ENCODE data around the gene NTN3.

Gene NTN3

DNA sequence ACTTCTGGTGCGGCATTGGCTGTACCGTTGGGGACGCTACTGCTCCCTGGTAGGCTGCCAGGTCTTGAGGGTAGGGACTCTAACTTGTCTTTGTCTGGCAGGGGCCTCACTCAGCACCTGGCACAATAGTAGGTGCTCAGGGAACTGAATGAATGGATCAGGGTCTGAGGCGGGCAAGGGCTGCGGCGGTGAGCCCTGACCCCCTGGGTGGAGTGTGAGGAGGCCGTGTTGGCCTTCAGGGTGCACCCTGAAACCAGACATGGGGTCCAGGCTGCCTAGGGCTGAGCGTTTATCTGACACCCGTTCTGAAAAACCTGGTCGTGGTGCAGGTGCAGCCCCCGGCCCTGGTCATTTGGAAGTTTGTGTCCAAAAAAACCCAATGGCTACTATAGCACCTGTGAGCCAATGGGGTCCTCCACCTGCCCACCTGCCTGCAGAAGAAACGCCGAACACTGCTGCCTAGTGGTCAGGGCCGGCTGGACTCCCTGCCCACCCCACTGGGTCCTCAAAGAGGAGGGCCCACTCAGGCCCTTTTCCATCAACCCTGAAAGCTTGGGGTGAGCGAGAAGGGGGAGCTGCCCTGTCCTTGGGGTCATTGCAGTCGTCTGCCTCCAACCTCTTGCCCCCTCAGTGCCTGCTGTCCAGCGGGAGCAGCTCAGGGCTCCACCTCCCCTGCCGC lies 37.8 kb downstream of the NTN3 start:
- Histone ChIP-seq H3K9me3 (ENCODE audit: insufficient read depth, low read depth, low read length) (peaks cover 3% of the 10 kb centered on the region), H3K4me3 (ENCODE audit: low read depth, low read length) (no peak overlapping the region), H3K27ac (ENCODE audit: low read depth, low read length) (no peak overlapping the region), H3K14ac (ENCODE audit: low read length) (no peak overlapping the region), H3K4ac (ENCODE audit: low read depth, low read length) (no peak overlapping the region), H4K91ac (ENCODE audit: low read depth, low read length) (no peak overlapping the region), H2BK5ac (ENCODE audit: low read depth, low read length, poor library complexity) (no peak overlapping the region), H4K12ac (ENCODE audit: low read depth, low read length) (no peak overlapping the region), H4K8ac (ENCODE audit: low read depth, low read length) (no peak overlapping the region), H3K4me1 (ENCODE audit: control insufficient read depth in 1 of 2, insufficient read depth in 2 of 2, low read length in 2 of 2) (peaks cover 4 to 6% of the 10 kb centered on the region in 2 experiments), H2AK5ac (ENCODE audit: low read length) (no peak overlapping the region), H3K27me3 (ENCODE audit: insufficient read depth, low read length) (no peaks in the 10 kb centered on the region), H2BK120ac (ENCODE audit: insufficient read depth, low read length, poor library complexity) (no peak overlapping the region), H2AFZ (ENCODE audit: insufficient read depth, low read length, poor library complexity) (no peak overlapping the region), H3K36me3 (ENCODE audit: control insufficient read depth in 1 of 2, insufficient read depth in 2 of 2, low read length in 2 of 2) (no peaks in the 10 kb centered on the region), H2BK12ac (ENCODE audit: low read length) (no peak overlapping the region), H3K9ac (ENCODE audit: low read length) (no peak overlapping the region), H3K18ac (ENCODE audit: low read length) (no peak overlapping the region), H3K79me1 (ENCODE audit: low read length) (peaks cover 3% of the 10 kb centered on the region), H3K23ac (ENCODE audit: low read length) (no peak overlapping the region), H3K4me2 (ENCODE audit: low read length) (no peak overlapping the region), H3K79me2 (ENCODE audit: control insufficient read depth, insufficient read depth, low read length, poor library complexity) (peaks cover under 1% of the 10 kb centered on the region)
- WGBS (ENCODE audit: extremely low coverage, insufficient coverage, insufficient read length): no CpG with 5 or more reads among the region's 18 CpGs
- DNase-seq: no peak

DNA sequence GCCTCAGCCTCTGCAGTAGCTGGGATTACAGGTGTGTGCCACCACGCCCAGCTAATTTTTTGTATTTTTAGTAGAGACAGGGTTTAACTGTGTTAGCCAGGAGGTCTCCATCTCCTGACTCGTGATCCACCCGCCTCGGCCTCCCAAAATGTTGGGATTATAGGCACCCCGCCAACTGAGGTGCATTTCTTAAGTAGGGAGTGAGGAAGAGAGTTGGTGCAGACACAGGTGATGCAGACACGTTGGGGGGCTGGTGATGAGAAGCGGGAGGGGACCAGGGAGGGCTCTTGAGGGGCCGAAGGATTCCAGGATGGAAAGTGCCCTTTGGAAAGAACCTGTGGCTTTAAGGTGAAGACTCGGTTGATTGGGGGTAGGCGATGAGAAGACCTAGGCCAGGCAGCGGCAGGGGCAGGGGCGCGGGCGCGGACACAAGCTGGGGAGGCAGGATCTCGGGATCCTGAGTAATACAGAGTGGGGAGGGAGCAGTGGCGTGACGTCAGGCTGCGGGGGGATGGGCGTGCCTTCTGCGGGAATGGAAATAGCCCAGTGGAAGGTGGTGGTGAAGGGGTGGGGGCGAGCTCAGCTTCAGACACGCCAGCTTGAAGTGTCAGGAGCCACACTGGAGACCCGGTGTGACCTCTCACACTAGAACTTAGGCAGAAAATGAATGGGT lies 40.2 kb downstream of the NTN3 start:
- Histone ChIP-seq H3K36me3 (ENCODE audit: control insufficient read depth in 1 of 2, insufficient read depth in 2 of 2, low read length in 2 of 2) (peaks cover 1 to 2% of the 10 kb centered on the region in 2 experiments), H2BK5ac (ENCODE audit: low read depth, low read length, poor library complexity) (no peak overlapping the region), H2BK12ac (ENCODE audit: low read length) (no peak overlapping the region), H3K27ac (ENCODE audit: low read depth, low read length) (no peak overlapping the region), H3K4ac (ENCODE audit: low read depth, low read length) (no peak overlapping the region), H3K79me1 (ENCODE audit: low read length) (peaks cover 13% of the 10 kb centered on the region), H3K4me3 (ENCODE audit: low read depth, low read length) (no peak overlapping the region), H3K14ac (ENCODE audit: low read length) (no peak overlapping the region), H2AK5ac (ENCODE audit: low read length) (no peak overlapping the region), H3K79me2 (ENCODE audit: control insufficient read depth, insufficient read depth, low read length, poor library complexity) (peaks cover 24% of the 10 kb centered on the region), H3K4me1 (ENCODE audit: control insufficient read depth in 1 of 2, insufficient read depth in 2 of 2, low read length in 2 of 2) (peaks cover 12 to 20% of the 10 kb centered on the region in 2 experiments), H4K91ac (ENCODE audit: low read depth, low read length) (no peak overlapping the region), H3K9ac (ENCODE audit: low read length) (no peak overlapping the region), H2BK120ac (ENCODE audit: insufficient read depth, low read length, poor library complexity) (no peak overlapping the region), H3K9me3 (ENCODE audit: insufficient read depth, low read depth, low read length) (peaks cover 3% of the 10 kb centered on the region), H4K12ac (ENCODE audit: low read depth, low read length) (no peak overlapping the region), H3K23ac (ENCODE audit: low read length) (no peak overlapping the region), H4K8ac (ENCODE audit: low read depth, low read length) (no peak overlapping the region), H3K18ac (ENCODE audit: low read length) (no peak overlapping the region), H3K27me3 (ENCODE audit: insufficient read depth, low read length) (no peaks in the 10 kb centered on the region), H3K4me2 (ENCODE audit: low read length) (no peak overlapping the region), H2AFZ (ENCODE audit: insufficient read depth, low read length, poor library complexity) (no peak overlapping the region)
- no CpG with 5 or more reads among the region's 24 CpGs for WGBS (ENCODE audit: extremely low coverage, insufficient coverage, insufficient read length)
- DNase-seq: no peak

DNA sequence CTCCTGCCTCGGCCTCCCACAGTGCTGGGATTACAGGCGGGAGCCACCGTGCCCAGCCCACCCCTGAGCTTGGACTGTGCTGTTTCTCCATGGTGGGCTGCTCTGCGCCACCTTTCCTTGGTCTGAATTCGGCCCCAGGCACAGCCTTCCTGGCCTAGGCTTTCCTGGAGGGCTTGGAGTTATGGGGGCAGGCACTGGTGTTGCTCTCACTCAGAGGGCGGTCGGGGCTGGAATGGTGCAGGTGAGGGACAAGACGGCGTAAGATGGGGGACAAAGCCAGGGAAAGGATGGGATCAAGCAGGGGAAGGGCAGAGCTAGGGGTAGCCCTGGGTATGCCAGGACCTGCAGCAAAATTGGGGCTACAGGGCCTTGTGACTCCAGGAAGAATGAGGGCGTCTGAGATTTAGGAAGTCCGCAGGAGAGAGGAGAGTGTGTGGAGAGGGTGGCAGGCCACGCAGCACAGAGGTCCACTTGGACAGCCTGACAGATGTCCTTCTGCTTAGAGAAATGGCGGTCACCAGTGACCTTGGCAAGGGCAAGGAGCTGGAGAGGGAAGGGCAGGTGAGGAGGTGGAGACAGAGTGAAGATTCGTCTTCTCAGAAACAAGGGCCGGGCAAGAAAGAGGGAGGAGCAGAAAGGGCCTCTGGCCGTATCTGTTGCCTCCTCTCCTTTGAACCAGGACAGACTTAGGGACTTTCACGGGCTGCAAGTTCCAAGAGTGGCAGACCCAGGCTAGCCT lies 41.1 kb downstream of the NTN3 start:
- WGBS (ENCODE audit: extremely low coverage, insufficient coverage, insufficient read length): no CpG with 5 or more reads among the region's 17 CpGs
- Histone ChIP-seq H3K4ac (ENCODE audit: low read depth, low read length) (no peak overlapping the region), H2AFZ (ENCODE audit: insufficient read depth, low read length, poor library complexity) (no peak overlapping the region), H2BK120ac (ENCODE audit: insufficient read depth, low read length, poor library complexity) (no peak overlapping the region), H3K36me3 (ENCODE audit: control insufficient read depth in 1 of 2, insufficient read depth in 2 of 2, low read length in 2 of 2) (peaks cover 6 to 11% of the 10 kb centered on the region in 2 experiments), H3K27ac (ENCODE audit: low read depth, low read length) (no peak overlapping the region), H3K79me1 (ENCODE audit: low read length) (peaks cover 13% of the 10 kb centered on the region), H4K8ac (ENCODE audit: low read depth, low read length) (no peak overlapping the region), H2AK5ac (ENCODE audit: low read length) (peak overlapping the region; percentile 71), H3K79me2 (ENCODE audit: control insufficient read depth, insufficient read depth, low read length, poor library complexity) (peaks cover 32% of the 10 kb centered on the region), H3K18ac (ENCODE audit: low read length) (no peak overlapping the region), H3K9me3 (ENCODE audit: insufficient read depth, low read depth, low read length) (peaks cover 3% of the 10 kb centered on the region), H2BK12ac (ENCODE audit: low read length) (no peak overlapping the region), H3K4me3 (ENCODE audit: low read depth, low read length) (no peak overlapping the region), H2BK5ac (ENCODE audit: low read depth, low read length, poor library complexity) (no peak overlapping the region), H3K9ac (ENCODE audit: low read length) (no peak overlapping the region), H3K4me2 (ENCODE audit: low read length) (no peak overlapping the region), H3K23ac (ENCODE audit: low read length) (no peak overlapping the region), H3K14ac (ENCODE audit: low read length) (no peak overlapping the region), H4K91ac (ENCODE audit: low read depth, low read length) (no peak overlapping the region), H4K12ac (ENCODE audit: low read depth, low read length) (no peak overlapping the region), H3K27me3 (ENCODE audit: insufficient read depth, low read length) (no peaks in the 10 kb centered on the region), H3K4me1 (ENCODE audit: control insufficient read depth in 1 of 2, insufficient read depth in 2 of 2, low read length in 2 of 2) (peaks cover 19 to 27% of the 10 kb centered on the region in 2 experiments)
- no peak for DNase-seq

DNA sequence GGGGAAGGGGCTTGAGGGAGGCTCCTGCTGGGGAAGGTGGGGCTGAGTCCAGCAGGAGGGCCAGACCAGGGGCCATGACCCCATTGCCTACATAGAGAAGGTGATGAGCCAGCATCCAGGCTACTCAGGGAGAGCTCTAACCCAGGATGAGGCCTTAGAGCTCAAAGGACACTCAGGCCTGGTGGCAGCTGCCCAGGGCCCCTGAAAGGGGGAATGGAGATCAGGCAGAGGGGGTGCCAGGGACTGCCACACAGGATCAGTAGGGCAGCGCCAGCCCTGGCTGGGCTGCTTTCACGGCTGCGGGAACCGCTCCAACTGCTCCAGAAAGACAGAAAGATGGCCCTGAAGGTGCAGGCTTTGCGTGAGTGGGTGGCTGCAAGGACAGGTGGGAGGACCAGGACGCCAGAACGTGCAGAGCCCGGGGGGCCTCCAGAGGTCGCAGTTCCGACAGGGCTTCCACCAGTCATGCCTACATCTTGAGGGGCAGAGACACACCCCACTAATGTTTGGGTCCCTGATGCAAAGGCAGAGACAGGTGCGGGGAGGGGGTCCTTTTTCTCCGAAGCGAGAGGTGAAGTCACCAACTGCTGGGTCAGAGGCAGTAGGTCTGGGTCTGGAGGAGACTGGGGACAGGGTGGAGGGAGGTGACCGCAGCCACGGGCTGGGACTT lies 41.8 kb downstream of the NTN3 start:
- H3K79me2 ChIP-seq (ENCODE audit: control insufficient read depth, insufficient read depth, low read length, poor library complexity): peaks cover 38% of the 10 kb centered on the region
- H3K79me1 ChIP-seq (ENCODE audit: low read length): peaks cover 13% of the 10 kb centered on the region
- H3K27ac ChIP-seq (ENCODE audit: low read depth, low read length): peak overlapping the region; percentile 36
- H3K9me3 ChIP-seq (ENCODE audit: insufficient read depth, low read depth, low read length): peaks cover 3% of the 10 kb centered on the region
- H3K4me1 ChIP-seq (ENCODE audit: control insufficient read depth in 1 of 2, insufficient read depth in 2 of 2, low read length in 2 of 2): peaks cover 21 to 28% of the 10 kb centered on the region in 2 experiments
- no peak overlapping the region for H3K4ac ChIP-seq (ENCODE audit: low read depth, low read length)
- H2BK120ac ChIP-seq (ENCODE audit: insufficient read depth, low read length, poor library complexity): no peak overlapping the region
- H4K91ac ChIP-seq (ENCODE audit: low read depth, low read length): peak overlapping the region; percentile 67
- peak overlapping the region; percentile 38 for H3K14ac ChIP-seq (ENCODE audit: low read length)
- peak overlapping the region; percentile 67 for H4K8ac ChIP-seq (ENCODE audit: low read depth, low read length)
- no peak overlapping the region for H2AK5ac ChIP-seq (ENCODE audit: low read length)
- peak overlapping the region; percentile 32 for H2AFZ ChIP-seq (ENCODE audit: insufficient read depth, low read length, poor library complexity)
- H2BK12ac ChIP-seq (ENCODE audit: low read length): no peak overlapping the region
- no peak overlapping the region for H3K9ac ChIP-seq (ENCODE audit: low read length)
- no CpG with 5 or more reads among the region's 15 CpGs for WGBS (ENCODE audit: extremely low coverage, insufficient coverage, insufficient read length)
- H3K36me3 ChIP-seq (ENCODE audit: control insufficient read depth in 1 of 2, insufficient read depth in 2 of 2, low read length in 2 of 2): peaks cover 10 to 12% of the 10 kb centered on the region in 2 experiments
- peak overlapping the region; percentile 43 for H4K12ac ChIP-seq (ENCODE audit: low read depth, low read length)
- DNase-seq: no peak
- peak overlapping the region; percentile 23 for H3K18ac ChIP-seq (ENCODE audit: low read length)
- peak overlapping the region; percentile 89 for H3K4me2 ChIP-seq (ENCODE audit: low read length)
- no peak overlapping the region for H2BK5ac ChIP-seq (ENCODE audit: low read depth, low read length, poor library complexity)
- H3K4me3 ChIP-seq (ENCODE audit: low read depth, low read length): peak overlapping the region; percentile 51
- H3K27me3 ChIP-seq (ENCODE audit: insufficient read depth, low read length): no peaks in the 10 kb centered on the region
- H3K23ac ChIP-seq (ENCODE audit: low read length): no peak overlapping the region
